ENCODE data around the gene ZNF782.

ZNF782 gene

DNA sequence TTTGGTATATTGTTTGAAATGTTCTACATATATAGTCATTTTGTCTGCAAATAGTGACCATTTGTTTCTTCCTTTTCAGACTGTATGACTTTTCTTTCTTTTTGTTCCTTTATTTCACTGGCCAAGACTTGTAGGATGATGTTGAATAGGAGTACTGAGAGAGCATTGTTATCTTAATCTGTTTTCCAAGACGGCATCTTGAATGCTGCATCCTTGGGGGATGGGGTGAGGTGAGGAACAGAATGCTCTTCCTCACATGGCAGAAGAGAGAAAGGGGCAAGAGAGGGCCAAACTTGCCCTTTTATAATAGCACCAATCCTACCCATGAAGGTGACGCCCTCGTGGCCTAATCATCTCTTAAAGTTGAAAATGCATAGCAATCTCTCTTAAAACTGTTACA lies 72.8 kb downstream of the ZNF782 start:
- DNase-seq (ENCODE audit: insufficient read length, low spot score) (no peak), FAIRE-seq (no peak)
- TF ChIP-seq, protein P1, sequence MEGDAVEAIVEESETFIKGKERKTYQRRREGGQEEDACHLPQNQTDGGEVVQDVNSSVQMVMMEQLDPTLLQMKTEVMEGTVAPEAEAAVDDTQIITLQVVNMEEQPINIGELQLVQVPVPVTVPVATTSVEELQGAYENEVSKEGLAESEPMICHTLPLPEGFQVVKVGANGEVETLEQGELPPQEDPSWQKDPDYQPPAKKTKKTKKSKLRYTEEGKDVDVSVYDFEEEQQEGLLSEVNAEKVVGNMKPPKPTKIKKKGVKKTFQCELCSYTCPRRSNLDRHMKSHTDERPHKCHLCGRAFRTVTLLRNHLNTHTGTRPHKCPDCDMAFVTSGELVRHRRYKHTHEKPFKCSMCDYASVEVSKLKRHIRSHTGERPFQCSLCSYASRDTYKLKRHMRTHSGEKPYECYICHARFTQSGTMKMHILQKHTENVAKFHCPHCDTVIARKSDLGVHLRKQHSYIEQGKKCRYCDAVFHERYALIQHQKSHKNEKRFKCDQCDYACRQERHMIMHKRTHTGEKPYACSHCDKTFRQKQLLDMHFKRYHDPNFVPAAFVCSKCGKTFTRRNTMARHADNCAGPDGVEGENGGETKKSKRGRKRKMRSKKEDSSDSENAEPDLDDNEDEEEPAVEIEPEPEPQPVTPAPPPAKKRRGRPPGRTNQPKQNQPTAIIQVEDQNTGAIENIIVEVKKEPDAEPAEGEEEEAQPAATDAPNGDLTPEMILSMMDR (IDR thresholded peaks at IDR 0.05; ENCODE audit: insufficient read depth, missing control alignments) = no peak

DNA sequence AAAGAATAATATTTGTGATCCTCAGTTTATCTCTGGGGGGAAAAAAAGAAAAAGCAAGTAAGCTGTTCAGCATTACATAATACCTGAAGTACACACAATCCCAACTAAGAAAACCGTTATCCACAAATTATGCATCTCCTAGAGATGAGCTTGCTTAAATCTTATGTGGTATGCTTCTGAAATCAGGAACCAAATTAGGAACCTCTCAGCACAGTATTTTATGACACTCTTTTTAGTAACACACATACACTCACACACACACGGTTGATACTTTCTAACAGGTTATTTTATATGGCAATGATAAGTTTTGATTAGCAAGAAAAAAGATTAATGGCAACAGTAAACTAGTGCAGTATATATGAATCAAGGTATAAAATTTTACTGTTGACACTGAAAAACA lies 75.2 kb downstream of the ZNF782 start:
- TF ChIP-seq, protein P1 (IDR thresholded peaks at IDR 0.05; ENCODE audit: insufficient read depth, missing control alignments) = no peak
- DNase-seq (ENCODE audit: insufficient read length, low spot score) (no peak), FAIRE-seq (no peak)

DNA sequence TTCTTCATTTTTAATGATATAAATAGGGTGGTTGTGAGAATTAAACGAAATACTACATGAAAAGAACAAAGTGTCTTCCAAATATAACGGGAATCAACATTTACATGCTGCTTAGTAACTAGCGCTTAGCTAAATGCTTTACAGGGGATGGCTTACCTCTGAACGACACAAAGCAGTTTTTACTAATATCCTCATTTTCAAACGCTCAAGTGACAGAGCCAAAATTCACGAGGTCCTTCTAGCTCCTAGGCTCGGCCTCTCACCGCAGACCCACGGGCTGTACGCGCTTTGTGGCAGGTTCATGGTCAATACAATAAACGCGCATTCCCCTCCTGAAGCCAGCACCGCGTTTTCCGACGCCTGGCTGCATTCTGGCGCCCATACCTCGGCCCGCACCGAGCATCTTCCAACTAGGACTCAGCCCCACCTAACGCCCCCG lies 76.9 kb downstream of the ZNF782 start:
- no peak for DNase-seq (ENCODE audit: insufficient read length, low spot score)
- FAIRE-seq = no peak

DNA sequence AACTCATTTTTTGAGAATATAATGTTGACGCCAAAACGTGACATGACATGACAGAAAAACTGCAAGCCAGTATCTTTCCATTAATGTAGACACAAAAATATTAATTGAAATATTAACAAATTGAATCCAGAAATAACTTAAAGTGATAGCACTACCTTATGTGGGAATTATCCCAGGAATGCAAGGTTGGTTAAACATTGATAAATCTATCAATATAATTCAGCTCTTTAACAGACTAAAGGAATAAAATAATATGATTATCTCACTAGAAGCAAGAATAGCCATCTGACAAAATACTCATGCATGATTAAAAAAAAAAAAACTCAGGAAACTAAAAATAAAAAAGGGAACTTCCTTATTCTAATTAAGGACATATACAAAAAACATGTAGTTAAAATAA lies 83.2 kb downstream of the ZNF782 start:
- FAIRE-seq (no peak), DNase-seq (ENCODE audit: insufficient read length, low spot score) (no peak)
- TF ChIP-seq, protein P1 (IDR thresholded peaks at IDR 0.05; ENCODE audit: insufficient read depth, missing control alignments) = no peak

More for the DNA sequence above, 76.9 kb downstream of the ZNF782 start:
- TF ChIP-seq, protein P1 (IDR thresholded peaks at IDR 0.05; ENCODE audit: insufficient read depth, missing control alignments) = no peak

DNA sequence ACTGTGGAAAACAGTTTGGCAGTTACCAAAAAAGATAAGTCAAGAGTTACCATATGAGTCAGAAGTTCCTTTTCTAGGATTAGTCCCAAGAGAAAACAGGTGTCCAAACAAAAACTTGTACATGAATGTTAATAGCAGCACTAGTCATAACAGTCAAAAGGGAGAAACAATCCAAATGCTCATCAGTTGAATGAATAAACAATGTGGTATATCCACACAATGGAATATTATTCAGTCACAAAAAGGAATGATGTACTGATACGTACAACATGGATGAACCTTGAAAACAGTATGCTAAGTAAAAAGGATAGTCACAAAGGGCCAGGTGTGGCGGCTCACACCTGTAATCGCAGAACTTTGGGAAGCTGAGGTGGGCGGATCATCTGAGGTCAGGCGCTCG lies 84.3 kb downstream of the ZNF782 start:
- FAIRE-seq (peak; percentile 68), DNase-seq (ENCODE audit: insufficient read length, low spot score) (no peak)
- TF ChIP-seq, protein P1 (IDR thresholded peaks at IDR 0.05; ENCODE audit: insufficient read depth, missing control alignments) = no peak

Data from D721Med (cell line).